Measurements from ENCODE around the gene RFNG.

DNA sequence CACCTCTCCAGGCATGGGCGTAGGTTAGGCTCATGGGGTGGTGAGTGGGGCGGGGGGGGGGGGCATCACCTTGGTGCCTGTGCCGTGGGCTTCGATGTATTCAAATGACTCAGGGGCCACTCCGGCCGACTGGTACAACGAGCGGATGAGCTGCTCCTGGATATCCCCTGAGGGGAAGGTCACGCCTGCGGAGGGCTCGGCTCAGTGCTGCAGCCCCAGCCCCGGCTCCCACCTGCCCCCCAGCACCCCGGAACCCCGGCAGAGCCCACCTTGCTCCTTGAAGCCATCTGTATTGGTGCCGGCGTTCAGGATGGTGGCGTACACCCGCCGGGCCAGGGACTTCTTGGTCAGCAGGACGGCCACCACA lies 41.0 kb upstream of the RFNG start:
- TF ChIP-seq, protein P1, sequence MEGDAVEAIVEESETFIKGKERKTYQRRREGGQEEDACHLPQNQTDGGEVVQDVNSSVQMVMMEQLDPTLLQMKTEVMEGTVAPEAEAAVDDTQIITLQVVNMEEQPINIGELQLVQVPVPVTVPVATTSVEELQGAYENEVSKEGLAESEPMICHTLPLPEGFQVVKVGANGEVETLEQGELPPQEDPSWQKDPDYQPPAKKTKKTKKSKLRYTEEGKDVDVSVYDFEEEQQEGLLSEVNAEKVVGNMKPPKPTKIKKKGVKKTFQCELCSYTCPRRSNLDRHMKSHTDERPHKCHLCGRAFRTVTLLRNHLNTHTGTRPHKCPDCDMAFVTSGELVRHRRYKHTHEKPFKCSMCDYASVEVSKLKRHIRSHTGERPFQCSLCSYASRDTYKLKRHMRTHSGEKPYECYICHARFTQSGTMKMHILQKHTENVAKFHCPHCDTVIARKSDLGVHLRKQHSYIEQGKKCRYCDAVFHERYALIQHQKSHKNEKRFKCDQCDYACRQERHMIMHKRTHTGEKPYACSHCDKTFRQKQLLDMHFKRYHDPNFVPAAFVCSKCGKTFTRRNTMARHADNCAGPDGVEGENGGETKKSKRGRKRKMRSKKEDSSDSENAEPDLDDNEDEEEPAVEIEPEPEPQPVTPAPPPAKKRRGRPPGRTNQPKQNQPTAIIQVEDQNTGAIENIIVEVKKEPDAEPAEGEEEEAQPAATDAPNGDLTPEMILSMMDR (IDR thresholded peaks at IDR 0.05), result no peak
- no peak for TF ChIP-seq ZFX (IDR thresholded peaks at IDR 0.05; ENCODE audit: borderline replicate concordance)
